OCI-LY7 (cell line): ENCODE measurements around the gene TIGAR. TPM values are rescaled to one million over a fixed set of nuclear protein-coding genes. Genes with fewer than 3 reads are reported as not detected.

Source experiments
- BruUV-seq: library from RNA; stranded (reverse); fragments of 400-500 nt; replicated peaks from 2 replicates; lab custom pipeline; 2021; lab: Mats Ljungman, UMichigan
- CTCF ChIA-PET: fragments of 300-600 bp; sonication (Branson Sonifier 250); formaldehyde crosslinking; loops from one replicate; lab custom pipeline; 2022; ENCODE audit warnings: antibody characterized with exemption; ENCODE audit not compliant: unreplicated experiment; lab: Charles Lee
- POLR2A ChIA-PET: fragments of 300-600 bp; sonication (Branson Sonifier 250); formaldehyde crosslinking; loops from one replicate; lab custom pipeline; 2022; ENCODE audit warnings: antibody characterized with exemption; lab: Charles Lee
- DNase-seq: peaks from one replicate; pipeline ENCODE4 v3.0.0-alpha.2; 2015; ENCODE audit warnings: low spot score
- H2AFZ ChIP-seq: fragments of 200-600 bp; sonication (generic), shearing (Covaris generic); 2 replicates; pipeline ENCODE4 v1.6.1; 2014; ENCODE audit warnings: mild to moderate bottlenecking, antibody characterized with exemption, low read length, moderate library complexity
- H3K27ac ChIP-seq: fragments of 200-600 bp; sonication (generic); 2 replicates; pipeline ENCODE4 v1.5.1; 2014; ENCODE audit warnings: mixed run types, low read depth, mild to moderate bottlenecking, moderate library complexity, low read length, inconsistent platforms; ENCODE audit not compliant: poor library complexity, severe bottlenecking
- H3K36me3 ChIP-seq: fragments of 200-600 bp; sonication (generic); 2 replicates; pipeline ENCODE4 v1.6.1; 2014; ENCODE audit warnings: mild to moderate bottlenecking, antibody characterized with exemption, low read length, moderate library complexity, mixed read lengths; ENCODE audit not compliant: insufficient read depth
- H3K4me1 ChIP-seq: fragments of 200-600 bp; sonication (generic); 2 replicates; pipeline ENCODE4 v1.5.1; 2014; ENCODE audit warnings: mild to moderate bottlenecking, low read length; ENCODE audit not compliant: insufficient read depth, poor library complexity, severe bottlenecking
- H3K4me2 ChIP-seq: fragments of 200-600 bp; sonication (generic); 2 replicates; pipeline ENCODE4 v1.6.1; 2014; ENCODE audit warnings: mild to moderate bottlenecking, low read length
- H3K4me3 ChIP-seq: fragments of 200-600 bp; sonication (generic); 2 replicates; pipeline ENCODE4 v1.5.1; 2014; ENCODE audit warnings: mild to moderate bottlenecking, low read depth, low read length; ENCODE audit not compliant: poor library complexity, severe bottlenecking
- H3K79me2 ChIP-seq: fragments of 200-600 bp; sonication (generic); 2 replicates; pipeline ENCODE4 v1.6.1; 2016; ENCODE audit warnings: low read depth, mild to moderate bottlenecking, low read length, moderate library complexity, mixed read lengths; ENCODE audit not compliant: insufficient read depth
- H3K9me2 ChIP-seq: fragments of 200-600 bp; sonication (generic); 2 replicates; pipeline ENCODE4 v1.6.1; 2016; ENCODE audit warnings: mild to moderate bottlenecking, low read length, mixed read lengths; ENCODE audit not compliant: insufficient read depth
- H3K9me3 ChIP-seq: fragments of 200-600 bp; sonication (generic); 2 replicates; pipeline ENCODE4 v1.6.1; 2014; ENCODE audit warnings: mild to moderate bottlenecking, mixed run types, low read length, mixed read lengths
- H4K20me1 ChIP-seq: fragments of 200-600 bp; sonication (generic); 2 replicates; pipeline ENCODE4 v1.6.1; 2014; ENCODE audit warnings: mild to moderate bottlenecking, antibody characterized with exemption, low read length, moderate library complexity, mixed read lengths; ENCODE audit not compliant: insufficient read depth
- CTCF ChIP-seq: fragments of 200-600 bp; sonication (generic); conservative IDR thresholded peaks from 2 replicates; pipeline ENCODE4 v1.5.1; 2014; ENCODE audit warnings: mild to moderate bottlenecking, antibody characterized with exemption, low read length, moderate library complexity, mixed read lengths
- EZH2phosphoT487 ChIP-seq: fragments of 200-600 bp; sonication (generic); IDR thresholded peaks from 2 replicates; pipeline ENCODE4 v1.6.1; 2018; ENCODE audit warnings: low read depth, borderline replicate concordance, mild to moderate bottlenecking, mixed run types, antibody characterized with exemption, low read length, moderate library complexity, mixed read lengths
- intact Hi-C: fragments of 100-400 bp; cut with micrococcal nuclease; formaldehyde crosslinking; loops from one replicate; pipeline ENCODE4 v1.10.0; 2022; ENCODE audit not compliant: unreplicated experiment
- total RNA-seq, 2 experiments: library from RNA; depleted of rRNA in 1 of 2; stranded (reverse); fragments of >200 nt in 1 of 2; shearing (Covaris generic) in 1 of 2; gene quantifications; 2 replicates each; pipeline ENCODE4 v1.2.3, GENCODE V29; 2014 to 2022

TIGAR gene
- total RNA-seq, 2 experiments from 2014 or later = 8.0 to 24.7 TPM

GRCh38 chr12:4277205-4277543, 43.8 kb upstream of the TIGAR start:
- Histone ChIP-seq H3K4me3 (no peak overlapping the region), H2AFZ (no peak overlapping the region), H3K36me3 (no peaks in the 10 kb centered on the region), H3K9me3 (no peaks in the 10 kb centered on the region), H4K20me1 (no peaks in the 10 kb centered on the region), H3K4me1 (no peaks in the 10 kb centered on the region), H3K9me2 (no peaks in the 10 kb centered on the region), H3K79me2 (no peaks in the 10 kb centered on the region), H3K4me2 (no peak overlapping the region), H3K27ac (no peak overlapping the region)
- no TSS peak for BruUV-seq
- ChIA-PET POLR2A (interaction anchor here (1.7 kb wide), 1 partner anchor 391 kb away, joined by 4 read pairs; no protein-coding TSS in a partner anchor), CTCF (interaction anchor here (0.6 to 1.0 kb wide), 2 partner anchors 170 to 501 kb away, joined by 3 to 5 read pairs; no protein-coding TSS in a partner anchor)
- intact Hi-C loops = loop anchor here (1.0 to 2.0 kb wide), 3 partner anchors 170 to 392 kb away; no protein-coding TSS in a partner anchor
- no peak for DNase-seq
- TF ChIP-seq EZH2phosphoT487 (no peak), CTCF (peak; percentile 53; the same call in 1 of the 2 replicates)

- TF ChIP-seq EZH2phosphoT487 (no peak), CTCF (no peak)
- no peak overlapping the region for H2AFZ ChIP-seq
- DNase-seq = no peak
- H4K20me1 ChIP-seq = no peaks in the 10 kb centered on the region
- no TSS peak for BruUV-seq
- H3K4me1 ChIP-seq = no peaks in the 10 kb centered on the region
- H3K9me3 ChIP-seq = no peaks in the 10 kb centered on the region
- H3K27ac ChIP-seq = no peak overlapping the region
- no peak overlapping the region for H3K4me2 ChIP-seq
- H3K79me2 ChIP-seq = no peaks in the 10 kb centered on the region
- no peaks in the 10 kb centered on the region for H3K36me3 ChIP-seq
- intact Hi-C loops = loop anchor here (1.0 to 2.0 kb wide), 3 partner anchors 171 to 393 kb away; no protein-coding TSS in a partner anchor
- no peak overlapping the region for H3K4me3 ChIP-seq
- ChIA-PET POLR2A (interaction anchor here (1.7 kb wide), 1 partner anchor 392 kb away, joined by 4 read pairs; no protein-coding TSS in a partner anchor), CTCF (no interaction called here)
- H3K9me2 ChIP-seq = no peaks in the 10 kb centered on the region
Measured at GRCh38 chr12:4277857-4278256, 43.2 kb upstream of the TIGAR start.

DNA sequence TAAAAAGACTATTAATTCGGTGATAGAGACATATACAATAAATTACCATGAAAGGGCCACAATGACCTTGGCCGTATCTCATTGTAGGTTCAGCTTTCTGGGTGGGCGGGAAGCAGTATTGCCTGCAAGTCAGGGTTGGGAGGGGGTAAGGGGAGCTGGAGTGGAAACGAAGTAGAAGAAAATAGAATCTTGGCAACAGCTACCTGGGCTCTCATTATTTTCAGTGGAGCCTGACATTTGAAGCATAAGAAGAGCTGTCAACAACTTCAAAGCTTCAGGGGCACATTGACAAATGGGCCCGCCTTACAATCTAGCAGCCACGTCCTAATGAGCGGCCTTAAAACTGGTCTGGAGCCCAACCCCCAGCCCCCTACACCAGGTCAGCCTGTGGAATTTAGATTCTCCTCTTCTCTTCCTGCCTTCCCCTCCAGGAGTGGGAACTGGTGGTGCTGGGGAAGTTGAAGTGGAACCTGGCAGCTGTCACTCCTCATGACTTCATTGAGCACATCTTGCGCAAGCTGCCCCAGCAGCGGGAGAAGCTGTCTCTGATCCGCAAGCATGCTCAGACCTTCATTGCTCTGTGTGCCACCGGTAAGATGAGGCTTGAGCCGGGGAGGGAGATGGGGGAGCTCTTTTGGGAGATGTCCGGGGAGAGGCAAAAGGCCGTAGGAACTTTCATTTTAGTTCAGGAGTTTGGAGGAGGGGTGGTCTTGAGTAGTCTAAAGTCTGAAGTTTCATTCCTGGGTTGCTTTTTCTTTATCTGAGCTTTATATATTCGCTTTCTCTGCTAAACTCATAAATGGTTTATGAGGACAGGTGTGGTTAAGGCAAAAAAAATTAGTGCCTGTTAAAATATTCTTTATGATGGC, 42.5 kb upstream of the TIGAR start:
- Histone ChIP-seq H3K4me1 (no peaks in the 10 kb centered on the region), H3K36me3 (no peaks in the 10 kb centered on the region)

More for the DNA sequence above, 42.5 kb upstream of the TIGAR start:
- H4K20me1 ChIP-seq = no peaks in the 10 kb centered on the region
- no peak overlapping the region for H3K4me3 ChIP-seq
- no peak for DNase-seq
- no peak overlapping the region for H2AFZ ChIP-seq
- no peaks in the 10 kb centered on the region for H3K9me3 ChIP-seq
- TF ChIP-seq CTCF (no peak), EZH2phosphoT487 (no peak)
- intact Hi-C loops = no loop called here
- H3K4me2 ChIP-seq = no peak overlapping the region
- BruUV-seq = no TSS peak
- ChIA-PET CTCF (no interaction called here), POLR2A (interaction anchor here (1.1 to 1.7 kb wide), 2 partner anchors 249 to 393 kb away, joined by 4 to 6 read pairs; no protein-coding TSS in a partner anchor)
- no peak overlapping the region for H3K27ac ChIP-seq
- H3K79me2 ChIP-seq = no peaks in the 10 kb centered on the region
- no peaks in the 10 kb centered on the region for H3K9me2 ChIP-seq
